ENCODE results near the gene TMPRSS13.

Gene TMPRSS13

DNA sequence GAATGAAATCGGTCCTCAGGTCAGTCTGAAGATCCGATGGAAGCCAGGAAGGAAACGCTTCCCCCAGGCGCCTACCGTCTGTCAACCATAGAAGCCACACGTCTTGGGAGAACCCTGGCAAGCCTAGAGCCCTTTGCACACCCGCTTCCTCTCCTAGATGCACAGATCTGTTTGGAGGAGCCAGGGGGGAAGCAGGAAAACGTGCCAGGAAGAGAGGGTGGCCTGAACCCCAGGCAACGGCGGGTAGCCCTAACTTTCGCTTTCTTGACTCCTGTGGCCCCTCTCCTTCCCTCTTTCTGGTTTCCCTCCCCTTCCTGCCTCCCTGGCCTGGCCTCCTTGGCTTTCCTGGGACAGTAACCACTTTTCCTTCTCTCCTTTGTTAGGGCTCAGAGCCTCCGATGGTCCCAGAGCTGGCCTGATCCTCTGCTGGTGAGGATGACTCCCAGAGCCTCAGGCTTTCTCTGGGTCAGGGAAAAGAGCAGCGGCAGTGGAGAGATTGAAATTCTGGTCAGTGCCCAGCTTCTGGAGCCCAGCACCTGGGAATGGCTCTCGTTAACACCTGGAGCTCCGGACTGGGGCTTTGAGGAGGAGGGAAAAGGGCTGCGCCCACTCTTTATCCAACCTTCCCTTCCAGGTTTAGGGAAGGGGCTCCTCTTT lies 54.8 kb downstream of the TMPRSS13 start:
- TF ChIP-seq, protein P1, sequence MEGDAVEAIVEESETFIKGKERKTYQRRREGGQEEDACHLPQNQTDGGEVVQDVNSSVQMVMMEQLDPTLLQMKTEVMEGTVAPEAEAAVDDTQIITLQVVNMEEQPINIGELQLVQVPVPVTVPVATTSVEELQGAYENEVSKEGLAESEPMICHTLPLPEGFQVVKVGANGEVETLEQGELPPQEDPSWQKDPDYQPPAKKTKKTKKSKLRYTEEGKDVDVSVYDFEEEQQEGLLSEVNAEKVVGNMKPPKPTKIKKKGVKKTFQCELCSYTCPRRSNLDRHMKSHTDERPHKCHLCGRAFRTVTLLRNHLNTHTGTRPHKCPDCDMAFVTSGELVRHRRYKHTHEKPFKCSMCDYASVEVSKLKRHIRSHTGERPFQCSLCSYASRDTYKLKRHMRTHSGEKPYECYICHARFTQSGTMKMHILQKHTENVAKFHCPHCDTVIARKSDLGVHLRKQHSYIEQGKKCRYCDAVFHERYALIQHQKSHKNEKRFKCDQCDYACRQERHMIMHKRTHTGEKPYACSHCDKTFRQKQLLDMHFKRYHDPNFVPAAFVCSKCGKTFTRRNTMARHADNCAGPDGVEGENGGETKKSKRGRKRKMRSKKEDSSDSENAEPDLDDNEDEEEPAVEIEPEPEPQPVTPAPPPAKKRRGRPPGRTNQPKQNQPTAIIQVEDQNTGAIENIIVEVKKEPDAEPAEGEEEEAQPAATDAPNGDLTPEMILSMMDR (IDR thresholded peaks at IDR 0.05; ENCODE audit: poor library complexity, severe bottlenecking): no peak
- Histone ChIP-seq H3K4me1 (ENCODE audit: insufficient read depth, poor library complexity, severe bottlenecking) (no peaks in the 10 kb centered on the region), H3K27ac (ENCODE audit: poor library complexity, severe bottlenecking) (no peak overlapping the region), H3K27me3 (ENCODE audit: insufficient read depth, poor library complexity, severe bottlenecking) (peaks cover 53% of the 10 kb centered on the region), H3K36me3 (ENCODE audit: low read depth) (no peaks in the 10 kb centered on the region), H3K9me3 (ENCODE audit: severe bottlenecking) (no peaks in the 10 kb centered on the region), H3K4me3 (ENCODE audit: severe bottlenecking) (no peak overlapping the region)
- no peak for DNase-seq (ENCODE audit: low spot score)
- ATAC-seq (ENCODE audit: low read depth): no peak

DNA sequence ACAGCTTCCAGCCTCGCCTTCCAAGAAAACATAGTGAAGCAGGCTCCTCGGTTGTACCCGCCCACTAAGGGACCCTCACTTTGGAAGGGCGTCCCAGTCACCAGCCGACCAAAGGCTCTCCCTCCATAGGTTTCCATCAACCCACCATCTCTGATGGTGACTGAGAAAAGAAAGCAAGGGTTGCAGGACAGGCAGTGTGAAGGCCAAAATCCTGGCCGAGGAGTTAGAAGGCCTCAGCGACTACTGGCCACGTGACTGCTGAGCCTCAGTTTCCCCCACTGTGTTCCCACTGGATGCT lies 55.4 kb downstream of the TMPRSS13 start:
- DNase-seq (ENCODE audit: low spot score) (no peak), ATAC-seq (ENCODE audit: low read depth) (no peak)
- Histone ChIP-seq H3K4me1 (ENCODE audit: insufficient read depth, poor library complexity, severe bottlenecking) (no peaks in the 10 kb centered on the region), H3K27ac (ENCODE audit: poor library complexity, severe bottlenecking) (no peak overlapping the region), H3K27me3 (ENCODE audit: insufficient read depth, poor library complexity, severe bottlenecking) (peaks cover 53% of the 10 kb centered on the region), H3K9me3 (ENCODE audit: severe bottlenecking) (no peaks in the 10 kb centered on the region), H3K36me3 (ENCODE audit: low read depth) (no peaks in the 10 kb centered on the region), H3K4me3 (ENCODE audit: severe bottlenecking) (no peak overlapping the region)
- TF ChIP-seq, protein P1 (IDR thresholded peaks at IDR 0.05; ENCODE audit: poor library complexity, severe bottlenecking): no peak

DNA sequence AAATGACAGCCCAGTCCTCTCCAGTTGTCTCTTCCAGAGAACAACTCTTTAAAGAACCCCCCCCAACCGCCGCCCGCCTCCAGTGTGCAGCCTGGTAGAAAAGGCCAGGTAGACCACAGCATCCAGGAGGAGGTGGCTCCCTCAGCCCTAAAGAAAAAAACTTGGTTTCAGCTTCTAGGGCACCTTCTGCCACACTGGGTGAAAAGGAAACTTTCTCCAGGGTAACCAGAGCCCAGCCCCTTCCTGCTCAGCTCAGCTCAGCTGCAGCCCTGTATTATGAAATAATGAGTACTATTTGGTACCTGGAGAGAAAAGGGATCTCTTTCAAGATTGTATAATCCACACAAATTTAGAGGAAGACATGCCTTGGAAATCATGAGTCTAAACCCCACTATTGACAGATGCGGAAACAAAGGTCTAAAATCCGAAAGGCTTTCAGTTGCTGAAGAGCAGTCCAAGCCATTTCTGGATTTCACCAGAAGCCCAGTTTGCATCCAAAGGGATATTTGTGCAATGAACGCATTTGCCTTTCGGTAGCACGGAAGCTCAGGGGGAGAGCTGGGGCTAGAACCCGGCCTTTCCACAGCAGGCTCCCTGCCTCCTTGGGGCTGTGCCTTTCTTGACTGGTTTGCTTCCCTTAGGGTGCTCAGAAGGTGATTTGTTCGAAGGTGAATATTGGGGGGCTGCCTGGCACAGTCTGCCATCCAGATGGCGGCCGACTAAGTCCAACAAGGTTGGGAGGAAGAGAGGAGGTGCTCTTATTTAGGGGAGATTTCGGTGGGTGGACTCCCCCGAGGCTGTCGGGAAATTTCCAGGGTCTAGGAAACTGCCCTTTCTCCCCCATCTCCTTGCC lies 56.0 kb downstream of the TMPRSS13 start:
- TF ChIP-seq, protein P1 (IDR thresholded peaks at IDR 0.05; ENCODE audit: poor library complexity, severe bottlenecking): no peak
- no peak for DNase-seq (ENCODE audit: low spot score)
- no peak for ATAC-seq (ENCODE audit: low read depth)
- H3K9me3 ChIP-seq (ENCODE audit: severe bottlenecking): no peaks in the 10 kb centered on the region
- H3K27ac ChIP-seq (ENCODE audit: poor library complexity, severe bottlenecking): no peak overlapping the region
- H3K4me3 ChIP-seq (ENCODE audit: severe bottlenecking): no peak overlapping the region
- H3K4me1 ChIP-seq (ENCODE audit: insufficient read depth, poor library complexity, severe bottlenecking): no peaks in the 10 kb centered on the region
- peaks cover 51% of the 10 kb centered on the region for H3K27me3 ChIP-seq (ENCODE audit: insufficient read depth, poor library complexity, severe bottlenecking)
- H3K36me3 ChIP-seq (ENCODE audit: low read depth): no peaks in the 10 kb centered on the region

DNA sequence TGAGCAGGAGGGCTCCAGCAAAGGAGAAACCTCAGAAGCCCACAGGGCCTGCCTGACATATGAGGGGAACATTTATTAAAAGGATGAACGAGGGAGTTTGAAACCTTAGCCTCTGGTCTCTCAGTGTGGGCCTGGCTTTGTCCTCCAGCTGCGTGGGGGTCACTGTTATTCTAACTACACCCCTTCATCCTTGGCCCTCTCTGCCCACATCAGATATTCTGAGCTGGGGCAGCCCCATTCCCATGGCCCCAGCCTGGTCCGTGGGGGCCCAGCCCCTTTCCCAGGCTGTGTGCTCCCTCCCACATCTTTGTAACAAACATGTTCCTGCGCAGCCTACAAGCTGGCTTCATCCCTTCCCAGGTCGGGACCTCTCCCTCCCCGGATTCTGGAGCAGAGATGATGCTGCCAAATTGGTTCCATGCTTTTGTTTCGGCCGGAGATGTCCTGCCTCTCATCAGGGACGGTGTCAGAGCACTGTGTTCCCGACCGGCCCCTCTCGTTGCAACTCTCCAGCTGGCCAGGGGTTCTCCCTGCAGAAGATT lies 56.7 kb downstream of the TMPRSS13 start:
- no peaks in the 10 kb centered on the region for H3K9me3 ChIP-seq (ENCODE audit: severe bottlenecking)
- no peaks in the 10 kb centered on the region for H3K36me3 ChIP-seq (ENCODE audit: low read depth)
- H3K4me1 ChIP-seq (ENCODE audit: insufficient read depth, poor library complexity, severe bottlenecking): no peaks in the 10 kb centered on the region
- TF ChIP-seq, protein P1 (IDR thresholded peaks at IDR 0.05; ENCODE audit: poor library complexity, severe bottlenecking): no peak
- no peak overlapping the region for H3K4me3 ChIP-seq (ENCODE audit: severe bottlenecking)
- ATAC-seq (ENCODE audit: low read depth) (no peak), DNase-seq (ENCODE audit: low spot score) (no peak)
- no peak overlapping the region for H3K27ac ChIP-seq (ENCODE audit: poor library complexity, severe bottlenecking)
- H3K27me3 ChIP-seq (ENCODE audit: insufficient read depth, poor library complexity, severe bottlenecking): peaks cover 44% of the 10 kb centered on the region

All from RWPE2 (cell line).